GM08714 (cell line): ENCODE data around the gene OR3A3.
"Not testable (repeated sequence)": the region's sequence is repeated elsewhere in the genome, so short reads cannot be mapped to it uniquely, and the experiment has no call there.

Experiments used
- H3K4me3 ChIP-seq: fragments of 200-500 bp; sonication (Bioruptor generic); 2 replicates; pipeline ENCODE4 v1.5.1; 2014; ENCODE audit warnings: mild to moderate bottlenecking, low read length, inconsistent platforms
- ZNF274 ChIP-seq: IDR thresholded peaks from 2 replicates; pipeline ENCODE4 v1.6.1; 2012; ENCODE audit warnings: mild to moderate bottlenecking, low read depth, low read length

Gene OR3A3

GRCh38 chr17:3411070-3411469, at the start of gene OR3A3:
Gene OR3A3 (plus strand): TSS chr17:3411370.
- H3K4me3 ChIP-seq: no peak within 1 kb of the TSS
- no peak for TF ChIP-seq ZNF274

- not testable (repeated sequence) for H3K4me3 ChIP-seq
Observed at GRCh38 chr17:3371167-3371566, 40.0 kb upstream of the OR3A3 start.

GRCh38 chr17:3378321-3378720, 32.8 kb upstream of the OR3A3 start:
- no peak for TF ChIP-seq ZNF274

GRCh38 chr17:3381957-3382356, 29.2 kb upstream of the OR3A3 start:
- no peak overlapping the region for H3K4me3 ChIP-seq
- no peak for TF ChIP-seq ZNF274

More at GRCh38 chr17:3378321-3378720, 32.8 kb upstream of the OR3A3 start:
- H3K4me3 ChIP-seq: no peak overlapping the region

GRCh38 chr17:3385869-3386816, 25.0 kb upstream of the OR3A3 start, which contains the start of gene OR3A2:
Gene OR3A2 (minus strand): TSS chr17:3386308.
- H3K4me3 ChIP-seq: peak within 1 kb of the TSS; percentile 91
- TF ChIP-seq ZNF274: no peak

- H3K4me3 ChIP-seq: no peak overlapping the region
- no peak for TF ChIP-seq ZNF274
Observed at GRCh38 chr17:3389791-3390190, 21.4 kb upstream of the OR3A3 start.

- H3K4me3 ChIP-seq: not testable (repeated sequence)
Observed at GRCh38 chr17:3397801-3398200, 13.4 kb upstream of the OR3A3 start.

- H3K4me3 ChIP-seq: no peak within 1 kb of the TSS
- no peak for TF ChIP-seq ZNF274
Observed at GRCh38 chr17:3398310-3398709, 12.9 kb upstream of the OR3A3 start, which contains the start of gene OR1E1. Gene OR1E1 (minus strand): TSS chr17:3398410. CDS start chr17:3398410, 0 bp downstream.

GRCh38 chr17:3400055-3400454, 11.1 kb upstream of the OR3A3 start:
- no peak overlapping the region for H3K4me3 ChIP-seq
- no peak for TF ChIP-seq ZNF274

GRCh38 chr17:3401786-3402185, 9.4 kb upstream of the OR3A3 start:
- no peak overlapping the region for H3K4me3 ChIP-seq
- TF ChIP-seq ZNF274: no peak

GRCh38 chr17:3403856-3404255, 7.3 kb upstream of the OR3A3 start:
- H3K4me3 ChIP-seq: not testable (repeated sequence)

GRCh38 chr17:3412216-3412615, 1.0 kb downstream of the OR3A3 start:
- not testable (repeated sequence) for H3K4me3 ChIP-seq

GRCh38 chr17:3415610-3416009, 4.4 kb downstream of the OR3A3 start:
- no peak overlapping the region for H3K4me3 ChIP-seq
- TF ChIP-seq ZNF274: no peak

GRCh38 chr17:3418222-3418621, 7.1 kb downstream of the OR3A3 start:
- H3K4me3 ChIP-seq: no peak overlapping the region
- no peak for TF ChIP-seq ZNF274

- H3K4me3 ChIP-seq: not testable (repeated sequence)
Observed at GRCh38 chr17:3433215-3433614, 22.0 kb downstream of the OR3A3 start.

GRCh38 chr17:3433741-3434140, 22.6 kb downstream of the OR3A3 start, which contains the start of gene OR1E2:
Gene OR1E2 (minus strand): TSS chr17:3433841. CDS start chr17:3433841, 0 bp downstream.
- no peak for TF ChIP-seq ZNF274
- no peak within 1 kb of the TSS for H3K4me3 ChIP-seq
